ENCODE results near the gene ETNK1.

DNA sequence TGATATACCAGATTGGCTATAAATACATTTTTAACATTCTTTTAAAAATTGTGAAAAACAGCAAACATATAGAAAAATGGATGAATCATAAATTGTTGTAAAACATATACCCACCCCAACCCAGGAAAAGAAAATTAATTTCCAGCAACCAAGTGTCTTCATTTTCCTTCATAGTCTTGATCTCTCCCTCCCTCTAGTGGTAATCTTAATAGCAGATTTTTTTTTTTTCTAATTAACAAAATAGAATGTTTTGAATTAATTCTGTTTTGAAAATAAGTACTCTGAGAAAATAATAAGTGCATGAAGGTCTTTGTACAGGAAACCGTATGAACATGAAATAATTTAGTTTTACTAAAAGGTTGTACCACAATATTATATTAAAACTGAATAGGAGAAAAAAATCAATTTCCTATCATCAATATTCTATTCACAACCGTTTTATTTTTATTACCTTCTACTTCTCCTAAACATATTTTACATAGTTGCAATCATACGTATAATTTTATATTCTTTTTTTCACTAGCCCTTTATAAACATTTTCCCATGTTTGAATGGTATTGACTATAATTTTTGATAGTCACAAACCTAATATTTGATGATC, 7.0 kb downstream of the ETNK1 start:
- TF ChIP-seq PPARA (CRISPR knock-in tag; IDR thresholded peaks at IDR 0.05; ENCODE audit: borderline replicate concordance) (no peak), ARNTL (CRISPR knock-in tag; IDR thresholded peaks at IDR 0.05; ENCODE audit: borderline replicate concordance, low read depth) (no peak), ZNF8 (CRISPR knock-in tag; IDR thresholded peaks at IDR 0.05) (no peak), BACH2 (CRISPR knock-in tag; IDR thresholded peaks at IDR 0.05; ENCODE audit: borderline replicate concordance) (no peak), ZFP30 (CRISPR knock-in tag; IDR thresholded peaks at IDR 0.05) (no peak)
- TF ChIP-seq, protein P1, sequence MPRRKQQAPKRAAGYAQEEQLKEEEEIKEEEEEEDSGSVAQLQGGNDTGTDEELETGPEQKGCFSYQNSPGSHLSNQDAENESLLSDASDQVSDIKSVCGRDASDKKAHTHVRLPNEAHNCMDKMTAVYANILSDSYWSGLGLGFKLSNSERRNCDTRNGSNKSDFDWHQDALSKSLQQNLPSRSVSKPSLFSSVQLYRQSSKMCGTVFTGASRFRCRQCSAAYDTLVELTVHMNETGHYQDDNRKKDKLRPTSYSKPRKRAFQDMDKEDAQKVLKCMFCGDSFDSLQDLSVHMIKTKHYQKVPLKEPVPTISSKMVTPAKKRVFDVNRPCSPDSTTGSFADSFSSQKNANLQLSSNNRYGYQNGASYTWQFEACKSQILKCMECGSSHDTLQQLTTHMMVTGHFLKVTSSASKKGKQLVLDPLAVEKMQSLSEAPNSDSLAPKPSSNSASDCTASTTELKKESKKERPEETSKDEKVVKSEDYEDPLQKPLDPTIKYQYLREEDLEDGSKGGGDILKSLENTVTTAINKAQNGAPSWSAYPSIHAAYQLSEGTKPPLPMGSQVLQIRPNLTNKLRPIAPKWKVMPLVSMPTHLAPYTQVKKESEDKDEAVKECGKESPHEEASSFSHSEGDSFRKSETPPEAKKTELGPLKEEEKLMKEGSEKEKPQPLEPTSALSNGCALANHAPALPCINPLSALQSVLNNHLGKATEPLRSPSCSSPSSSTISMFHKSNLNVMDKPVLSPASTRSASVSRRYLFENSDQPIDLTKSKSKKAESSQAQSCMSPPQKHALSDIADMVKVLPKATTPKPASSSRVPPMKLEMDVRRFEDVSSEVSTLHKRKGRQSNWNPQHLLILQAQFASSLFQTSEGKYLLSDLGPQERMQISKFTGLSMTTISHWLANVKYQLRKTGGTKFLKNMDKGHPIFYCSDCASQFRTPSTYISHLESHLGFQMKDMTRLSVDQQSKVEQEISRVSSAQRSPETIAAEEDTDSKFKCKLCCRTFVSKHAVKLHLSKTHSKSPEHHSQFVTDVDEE (CRISPR knock-in tag; IDR thresholded peaks at IDR 0.05): no peak
- TF ChIP-seq, protein P2, sequence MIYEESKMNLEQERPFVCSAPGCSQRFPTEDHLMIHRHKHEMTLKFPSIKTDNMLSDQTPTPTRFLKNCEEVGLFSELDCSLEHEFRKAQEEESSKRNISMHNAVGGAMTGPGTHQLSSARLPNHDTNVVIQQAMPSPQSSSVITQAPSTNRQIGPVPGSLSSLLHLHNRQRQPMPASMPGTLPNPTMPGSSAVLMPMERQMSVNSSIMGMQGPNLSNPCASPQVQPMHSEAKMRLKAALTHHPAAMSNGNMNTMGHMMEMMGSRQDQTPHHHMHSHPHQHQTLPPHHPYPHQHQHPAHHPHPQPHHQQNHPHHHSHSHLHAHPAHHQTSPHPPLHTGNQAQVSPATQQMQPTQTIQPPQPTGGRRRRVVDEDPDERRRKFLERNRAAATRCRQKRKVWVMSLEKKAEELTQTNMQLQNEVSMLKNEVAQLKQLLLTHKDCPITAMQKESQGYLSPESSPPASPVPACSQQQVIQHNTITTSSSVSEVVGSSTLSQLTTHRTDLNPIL (CRISPR knock-in tag; IDR thresholded peaks at IDR 0.05; ENCODE audit: low read depth): no peak
